Erythroblast (primary cell): Measurements from ENCODE around the gene PLPPR1.

Experiments used
- GATA1 ChIP-seq: IDR thresholded peaks from 2 replicates; pipeline ENCODE4 v1.6.1; 2011; ENCODE audit warnings: low read depth, mild to moderate bottlenecking, control low read depth, low read length, moderate library complexity
- POLR2A ChIP-seq: IDR thresholded peaks from 2 replicates; pipeline ENCODE4 v1.6.1; 2011; ENCODE audit warnings: mild to moderate bottlenecking, low read length

- TF ChIP-seq POLR2A (no peak), GATA1 (no peak)
Observed at GRCh38 chr9:101087426-101087825, 58.9 kb downstream of the PLPPR1 start.
